ENCODE measurements around the gene NOP14.
A peak's percentile ranks its signal among the peaks of the same experiment; 100 is the strongest.

The NOP14 gene

DNA sequence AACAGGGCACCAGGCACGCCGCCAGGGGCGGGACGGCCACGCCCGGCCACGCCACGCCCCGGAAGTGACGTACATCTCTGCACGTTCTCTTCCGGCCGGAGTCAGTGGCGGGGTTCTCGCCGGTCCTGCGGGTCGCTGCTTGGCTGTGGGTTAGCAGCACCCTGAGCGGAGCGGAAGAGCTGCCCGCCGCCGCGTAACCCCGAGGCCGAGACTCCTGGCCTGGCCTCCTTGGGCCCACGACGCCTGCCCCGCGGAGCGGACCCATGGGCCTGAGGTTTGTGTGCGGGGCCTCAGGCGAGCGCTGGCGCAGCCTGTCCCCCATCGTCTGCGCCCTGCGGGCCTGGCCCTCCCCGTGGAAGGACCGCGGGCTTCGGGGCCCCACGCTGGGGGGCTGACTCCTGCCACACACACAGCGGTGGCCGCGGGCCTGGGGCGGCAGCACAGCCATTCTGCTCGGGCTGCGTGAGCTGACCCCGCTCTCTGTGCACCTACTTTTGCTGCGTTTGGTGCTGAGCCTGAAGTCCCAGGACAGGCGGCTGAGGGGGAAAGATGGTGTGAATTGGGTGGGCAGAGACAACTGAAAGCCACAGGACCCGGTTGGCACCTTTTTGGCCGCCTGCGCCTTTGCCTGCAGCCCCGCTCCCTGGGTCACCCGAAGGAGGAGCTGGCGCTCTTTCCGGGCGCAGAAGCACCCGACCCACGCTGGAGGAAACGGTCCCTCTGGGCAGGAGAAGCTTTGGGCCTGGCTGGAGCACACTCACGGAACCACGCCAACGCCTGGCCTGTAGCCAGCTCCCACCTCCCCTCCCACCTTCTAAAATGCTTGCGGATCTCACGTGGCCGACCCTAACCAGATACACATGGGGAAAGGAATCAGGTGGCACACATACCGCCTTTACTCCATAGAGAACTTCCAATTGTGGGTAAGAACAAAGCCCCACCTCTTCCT lies 28.1 kb downstream of the NOP14 start:
- Histone ChIP-seq H3K9me3 (ENCODE audit: control insufficient read depth, insufficient read depth, low read depth, low read length) (no peaks in the 10 kb centered on the region), H3K4me3 (ENCODE audit: low read depth, low read length) (peak overlapping the region; percentile 92), H3K36me3 (ENCODE audit: control insufficient read depth in 2 of 2, insufficient read depth in 1 of 2, low read length in 2 of 2) (peaks cover 6 to 71% of the 10 kb centered on the region in 2 experiments; a peak in 2 of 3 replicates), H3K4me1 (ENCODE audit: control insufficient read depth, insufficient read depth, low read length) (no peaks in the 10 kb centered on the region; the same call in 1 of the 2 replicates), H3K27ac (ENCODE audit: extremely low read depth, low read depth, low read length) (peak overlapping the region; percentile 74; the same call in 1 of the 2 replicates)
- POLR2A ChIA-PET, result interaction anchor here (0.8 to 1.6 kb wide), 4 partner anchors 8 to 466 kb away, joined by 3 to 4 read pairs (median 4); partner anchors contain the start of genes GRK4, NOP14 and RNF4
- CTCF ChIA-PET, result interaction anchor here (1.6 kb wide), 1 partner anchor 21 kb away, joined by 7 read pairs; no protein-coding TSS in a partner anchor
- TF ChIP-seq KLF9 (tag by site-specific recombination; IDR thresholded peaks at IDR 0.05; ENCODE audit: low read depth) (peak; percentile 84), ZNF501 (tag by site-specific recombination; IDR thresholded peaks at IDR 0.05) (peak; percentile 72; the same call in 1 of the 2 replicates), BCL11B (tag by site-specific recombination; IDR thresholded peaks at IDR 0.05; ENCODE audit: low read depth) (peak; percentile 3; the same call in 1 of the 2 replicates), ZNF23 (tag by site-specific recombination; IDR thresholded peaks at IDR 0.05; ENCODE audit: borderline replicate concordance) (no peak), ZNF580 (tag by site-specific recombination; IDR thresholded peaks at IDR 0.05) (0 out of 2 replicates have a peak, but pooled peaks have one; percentile 2), ZBTB8A (tag by site-specific recombination; IDR thresholded peaks at IDR 0.05) (peak; percentile 55; the same call in 1 of the 2 replicates), ZNF610 (tag by site-specific recombination; IDR thresholded peaks at IDR 0.05; ENCODE audit: borderline replicate concordance) (no peak), ZNF629 (tag by site-specific recombination; IDR thresholded peaks at IDR 0.05) (peak; percentile 58), ZNF707 (tag by site-specific recombination; IDR thresholded peaks at IDR 0.05) (no peak), ZSCAN23 (tag by site-specific recombination; IDR thresholded peaks at IDR 0.05) (no peak), ZBTB17 (tag by site-specific recombination; IDR thresholded peaks at IDR 0.05) (peak; percentile 29; the same call in 1 of the 2 replicates), ZNF366 (tag by site-specific recombination; conservative IDR thresholded peaks at IDR 0.05) (peak; percentile 23; the same call in 1 of the 2 replicates), ZNF404 (tag by site-specific recombination; IDR thresholded peaks at IDR 0.05) (no peak), ZBTB7A (tag by site-specific recombination; IDR thresholded peaks at IDR 0.05; ENCODE audit: low read depth) (peak; percentile 25; the same call in 1 of the 2 replicates), ZNF114 (tag by site-specific recombination; IDR thresholded peaks at IDR 0.05) (no peak), ZBTB11 (tag by site-specific recombination; conservative IDR thresholded peaks at IDR 0.05; ENCODE audit: low read depth) (peak; percentile 81), ZNF626 (tag by site-specific recombination; IDR thresholded peaks at IDR 0.05) (no peak), OVOL3 (tag by site-specific recombination; IDR thresholded peaks at IDR 0.05) (no peak), ZNF10 (tag by site-specific recombination; IDR thresholded peaks at IDR 0.05) (peak; percentile 63; the same call in 1 of the 2 replicates), SP2 (tag by site-specific recombination; IDR thresholded peaks at IDR 0.05) (peak; percentile 75), ZNF112 (tag by site-specific recombination; IDR thresholded peaks at IDR 0.05) (no peak), KLF17 (tag by site-specific recombination; IDR thresholded peaks at IDR 0.05) (peak; percentile 61), KLF8 (tag by site-specific recombination; IDR thresholded peaks at IDR 0.05) (peak; percentile 81)
- TF ChIP-seq, protein P1, sequence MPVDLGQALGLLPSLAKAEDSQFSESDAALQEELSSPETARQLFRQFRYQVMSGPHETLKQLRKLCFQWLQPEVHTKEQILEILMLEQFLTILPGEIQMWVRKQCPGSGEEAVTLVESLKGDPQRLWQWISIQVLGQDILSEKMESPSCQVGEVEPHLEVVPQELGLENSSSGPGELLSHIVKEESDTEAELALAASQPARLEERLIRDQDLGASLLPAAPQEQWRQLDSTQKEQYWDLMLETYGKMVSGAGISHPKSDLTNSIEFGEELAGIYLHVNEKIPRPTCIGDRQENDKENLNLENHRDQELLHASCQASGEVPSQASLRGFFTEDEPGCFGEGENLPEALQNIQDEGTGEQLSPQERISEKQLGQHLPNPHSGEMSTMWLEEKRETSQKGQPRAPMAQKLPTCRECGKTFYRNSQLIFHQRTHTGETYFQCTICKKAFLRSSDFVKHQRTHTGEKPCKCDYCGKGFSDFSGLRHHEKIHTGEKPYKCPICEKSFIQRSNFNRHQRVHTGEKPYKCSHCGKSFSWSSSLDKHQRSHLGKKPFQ (tag by site-specific recombination; IDR thresholded peaks at IDR 0.05), result peak; percentile 99
- TF ChIP-seq, protein P2, sequence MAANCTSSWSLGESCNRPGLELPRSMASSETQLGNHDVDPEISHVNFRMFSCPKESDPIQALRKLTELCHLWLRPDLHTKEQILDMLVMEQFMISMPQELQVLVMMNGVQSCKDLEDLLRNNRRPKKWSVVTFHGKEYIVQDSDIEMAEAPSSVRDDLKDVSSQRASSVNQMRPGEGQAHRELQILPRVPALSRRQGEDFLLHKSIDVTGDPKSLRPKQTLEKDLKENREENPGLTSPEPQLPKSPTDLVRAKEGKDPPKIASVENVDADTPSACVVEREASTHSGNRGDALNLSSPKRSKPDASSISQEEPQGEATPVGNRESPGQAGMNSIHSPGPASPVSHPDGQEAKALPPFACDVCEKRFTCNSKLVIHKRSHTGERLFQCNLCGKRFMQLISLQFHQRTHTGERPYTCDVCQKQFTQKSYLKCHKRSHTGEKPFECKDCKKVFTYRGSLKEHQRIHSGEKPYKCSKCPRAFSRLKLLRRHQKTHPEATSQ (tag by site-specific recombination; IDR thresholded peaks at IDR 0.05), result peak; percentile 17; the same call in 1 of the 2 replicates
- TF ChIP-seq, protein P3, sequence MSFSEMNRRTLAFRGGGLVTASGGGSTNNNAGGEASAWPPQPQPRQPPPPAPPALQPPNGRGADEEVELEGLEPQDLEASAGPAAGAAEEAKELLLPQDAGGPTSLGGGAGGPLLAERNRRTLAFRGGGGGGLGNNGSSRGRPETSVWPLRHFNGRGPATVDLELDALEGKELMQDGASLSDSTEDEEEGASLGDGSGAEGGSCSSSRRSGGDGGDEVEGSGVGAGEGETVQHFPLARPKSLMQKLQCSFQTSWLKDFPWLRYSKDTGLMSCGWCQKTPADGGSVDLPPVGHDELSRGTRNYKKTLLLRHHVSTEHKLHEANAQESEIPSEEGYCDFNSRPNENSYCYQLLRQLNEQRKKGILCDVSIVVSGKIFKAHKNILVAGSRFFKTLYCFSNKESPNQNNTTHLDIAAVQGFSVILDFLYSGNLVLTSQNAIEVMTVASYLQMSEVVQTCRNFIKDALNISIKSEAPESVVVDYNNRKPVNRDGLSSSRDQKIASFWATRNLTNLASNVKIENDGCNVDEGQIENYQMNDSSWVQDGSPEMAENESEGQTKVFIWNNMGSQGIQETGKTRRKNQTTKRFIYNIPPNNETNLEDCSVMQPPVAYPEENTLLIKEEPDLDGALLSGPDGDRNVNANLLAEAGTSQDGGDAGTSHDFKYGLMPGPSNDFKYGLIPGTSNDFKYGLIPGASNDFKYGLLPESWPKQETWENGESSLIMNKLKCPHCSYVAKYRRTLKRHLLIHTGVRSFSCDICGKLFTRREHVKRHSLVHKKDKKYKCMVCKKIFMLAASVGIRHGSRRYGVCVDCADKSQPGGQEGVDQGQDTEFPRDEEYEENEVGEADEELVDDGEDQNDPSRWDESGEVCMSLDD (tag by site-specific recombination; IDR thresholded peaks at IDR 0.05), result peak; percentile 64

Data from HEK293 (cell line).